HG02970 (cell line): ENCODE measurements around the gene FAM98C.
"Not testable (repeated sequence)": the region's sequence is repeated elsewhere in the genome, so short reads cannot be mapped to it uniquely, and the experiment has no call there.

Source experiments
- ATAC-seq: cut with Tn5 transposase; IDR thresholded peaks from one replicate; pipeline ENCODE4 v1.9.1; 2021; ENCODE audit warnings: mild to moderate bottlenecking, moderate library complexity, moderate number of reproducible peaks; ENCODE audit not compliant: unreplicated experiment, low FRiP score

Gene FAM98C

DNA sequence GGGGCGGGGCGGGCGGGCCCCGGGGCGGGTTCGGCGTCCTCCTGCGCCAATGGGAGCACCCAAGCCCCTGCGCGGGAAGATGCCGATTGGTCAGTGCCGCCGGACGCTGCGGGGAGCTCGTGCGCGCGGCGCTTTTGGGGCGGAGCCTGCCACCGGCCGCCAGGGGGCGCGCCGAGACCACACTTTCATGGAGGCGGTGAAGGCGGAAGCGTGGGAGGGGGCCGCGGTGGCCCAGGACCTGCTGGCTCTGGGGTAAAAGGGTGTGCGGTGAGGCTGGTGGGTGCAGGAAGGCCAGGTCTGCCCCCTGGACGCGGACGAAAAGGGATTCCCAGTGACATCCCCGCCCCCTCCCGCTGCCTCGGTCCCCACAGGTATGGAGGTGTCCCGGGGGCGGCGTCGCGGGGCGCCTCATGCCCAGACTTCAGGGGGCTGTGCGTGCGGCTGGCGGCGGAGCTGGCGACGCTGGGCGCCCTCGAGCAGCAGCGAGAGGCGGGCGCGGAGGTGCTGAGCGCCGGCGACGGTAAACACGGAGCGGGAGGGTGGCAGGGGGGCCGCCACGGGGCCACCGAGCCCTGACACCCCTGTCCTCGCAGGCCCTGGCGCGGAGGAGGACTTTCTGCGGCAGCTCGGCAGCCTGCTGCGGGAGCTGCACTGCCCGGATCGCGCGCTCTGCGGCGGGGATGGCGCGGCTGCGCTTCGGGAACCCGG, at the start of gene FAM98C:
Gene FAM98C, plus strand, starts transcription at position 127 of the 708 bp plus-strand sequence. Its CDS starts 61 bp downstream, at position 188.
- peak; percentile 91 for ATAC-seq

DNA sequence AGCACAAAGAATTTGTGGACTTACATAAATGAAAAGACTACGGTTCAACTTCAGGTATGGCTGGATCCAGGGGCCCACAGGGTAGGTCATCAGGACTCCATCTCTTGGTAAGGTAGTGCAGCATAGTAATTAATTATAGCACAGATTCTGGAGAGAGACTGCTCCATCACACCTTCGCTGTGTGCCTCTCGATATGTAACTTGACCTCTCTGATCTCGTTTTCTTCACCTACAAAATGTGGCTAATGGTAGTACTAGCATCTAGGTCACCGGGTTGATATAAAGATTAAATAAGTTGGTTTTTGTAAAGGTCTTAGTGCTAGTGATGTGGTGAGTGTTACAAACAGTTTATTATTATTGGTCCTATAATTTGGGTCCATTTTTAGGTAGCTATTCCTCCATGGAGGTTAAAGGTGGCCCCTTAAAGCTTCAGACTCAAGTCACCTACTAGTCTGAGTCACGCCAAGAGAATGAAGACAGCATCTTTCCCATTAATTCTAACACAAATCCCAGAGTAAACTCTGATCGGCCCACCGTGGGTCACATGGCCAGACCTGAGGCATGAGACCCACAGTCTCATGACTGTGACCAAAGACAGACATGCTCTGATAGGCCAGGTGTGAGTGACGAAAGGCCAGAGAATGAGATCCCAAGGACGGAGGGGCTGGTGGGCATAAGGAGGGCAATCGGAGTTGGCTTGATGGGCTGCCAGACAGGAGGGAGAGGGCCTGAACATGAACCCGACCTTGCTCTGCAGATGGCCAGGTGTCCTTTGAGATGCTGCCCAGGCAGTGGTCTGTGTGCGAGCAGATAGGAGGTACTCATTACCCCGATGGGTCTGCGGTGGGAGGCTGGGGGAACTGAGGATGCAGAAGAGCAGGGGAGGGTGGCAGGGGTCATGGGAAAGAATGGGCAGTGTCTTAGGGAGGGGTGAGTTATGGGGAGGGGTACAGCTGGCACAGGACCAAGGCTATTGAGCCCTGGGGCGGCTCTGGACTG, 46.9 kb upstream of the FAM98C start:
- ATAC-seq: no peak

DNA sequence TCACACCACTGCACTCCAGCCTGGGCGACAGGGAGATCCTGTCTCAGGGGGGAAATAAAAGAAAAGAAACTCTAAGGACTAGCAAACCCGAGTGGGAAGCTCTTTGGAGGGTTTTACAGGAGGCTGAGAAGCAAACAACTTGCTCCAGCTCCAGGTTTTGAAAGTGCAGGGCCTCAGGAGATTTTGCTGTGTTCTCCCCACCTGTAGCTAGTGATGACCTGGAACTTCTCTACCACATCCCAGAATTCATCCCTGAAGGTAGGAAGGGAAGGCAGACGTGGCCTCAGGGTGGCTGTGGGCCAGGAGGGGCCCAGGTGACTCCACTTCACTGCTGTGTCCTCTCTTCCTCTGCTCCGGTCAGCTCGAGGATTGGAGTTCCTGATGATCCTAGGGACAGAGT, 44.8 kb upstream of the FAM98C start:
- ATAC-seq: no peak

DNA sequence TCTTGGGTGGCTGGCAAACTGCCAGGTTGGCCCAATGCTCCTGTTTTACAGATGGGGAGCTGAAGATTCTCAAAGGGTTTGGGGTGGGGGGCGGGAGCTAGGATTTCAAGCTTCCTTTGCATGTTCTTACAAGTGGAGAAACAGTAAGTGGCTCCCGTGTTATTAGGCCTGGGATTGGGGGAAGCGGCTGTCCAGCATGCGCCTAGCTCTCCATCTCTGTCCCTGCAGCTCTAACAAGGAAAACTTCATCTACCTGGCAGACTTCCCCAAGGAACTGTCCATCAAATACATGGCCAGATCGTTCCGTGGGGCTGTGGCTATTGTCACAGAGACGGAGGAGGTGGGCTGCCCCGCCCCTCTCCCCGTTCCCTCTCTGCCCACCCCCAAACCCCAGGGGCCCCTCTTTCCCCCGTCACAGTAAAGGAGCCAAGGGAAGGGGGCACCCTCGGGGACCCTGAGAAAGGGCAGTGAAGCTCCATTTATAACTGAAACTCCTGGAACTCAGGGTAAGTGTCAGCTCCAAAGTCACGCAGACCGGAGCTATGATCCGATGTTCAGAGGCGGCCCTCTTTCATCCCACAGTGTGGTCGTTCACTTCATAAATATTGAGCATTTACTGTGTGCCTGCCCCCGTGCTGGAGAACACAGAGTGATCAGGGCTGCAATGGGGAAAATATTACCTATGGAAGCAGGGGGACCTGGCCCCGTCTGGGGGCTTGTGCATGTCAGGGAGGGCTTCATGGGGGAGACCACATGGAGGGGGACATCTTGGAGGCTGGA, 43.5 kb upstream of the FAM98C start:
- no peak for ATAC-seq

DNA sequence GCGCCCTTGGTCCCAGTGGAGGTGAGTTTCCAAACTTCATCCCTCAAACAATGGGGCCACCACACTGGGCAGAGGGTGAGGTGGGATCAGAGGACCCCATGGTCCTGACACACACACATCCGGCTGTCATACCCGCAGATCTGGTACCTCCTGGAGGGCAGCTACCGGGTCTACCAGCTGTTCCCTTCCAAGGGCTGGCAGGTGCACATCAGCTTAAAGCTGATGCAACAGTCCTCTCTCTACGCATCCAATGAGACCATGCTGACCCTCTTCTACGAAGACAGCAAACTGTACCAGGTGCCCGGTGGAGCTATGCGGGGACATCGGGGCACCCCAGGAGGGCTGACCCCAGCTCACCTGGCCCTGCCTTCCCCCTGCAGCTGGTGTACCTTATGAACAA, 42.5 kb upstream of the FAM98C start:
- ATAC-seq: no peak

DNA sequence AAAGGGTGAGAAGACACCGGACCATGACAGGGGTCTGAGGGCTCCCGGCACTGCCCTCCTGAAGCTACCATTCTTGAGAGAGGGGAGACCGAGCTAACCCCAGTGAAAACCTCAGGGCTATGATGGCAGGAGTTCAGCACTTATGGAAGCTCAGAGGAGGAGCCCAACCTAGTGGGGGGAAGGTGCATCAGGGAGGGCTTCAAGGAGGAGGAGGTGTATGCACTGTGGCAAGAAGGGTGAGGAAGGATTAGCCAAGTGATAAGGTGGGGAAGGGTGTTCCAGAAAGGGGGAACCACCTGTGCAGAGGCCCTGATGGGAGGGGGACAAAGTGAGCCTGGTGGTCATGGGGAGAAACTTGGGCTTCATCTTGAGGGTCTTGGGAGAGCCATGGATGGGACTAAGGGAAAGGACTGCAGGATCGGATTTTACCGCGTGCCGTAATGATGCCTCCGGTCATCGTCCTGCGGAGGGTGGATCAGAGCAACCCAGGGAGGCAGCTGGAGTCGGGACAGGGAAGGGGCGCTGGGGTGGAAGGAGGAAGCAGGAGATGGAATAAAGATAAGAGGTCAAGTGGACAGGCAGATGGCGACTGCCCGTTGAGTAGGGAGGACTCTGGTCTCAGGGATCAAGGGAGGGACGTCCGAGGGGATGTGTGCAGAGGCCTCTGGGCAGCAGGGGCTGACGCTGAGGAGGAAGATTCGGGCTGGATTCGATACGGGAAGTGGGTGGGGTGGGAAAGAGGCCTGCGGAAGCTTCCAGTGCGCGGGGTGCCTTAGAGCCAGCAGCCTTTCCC, 41.9 kb upstream of the FAM98C start:
- no peak for ATAC-seq

DNA sequence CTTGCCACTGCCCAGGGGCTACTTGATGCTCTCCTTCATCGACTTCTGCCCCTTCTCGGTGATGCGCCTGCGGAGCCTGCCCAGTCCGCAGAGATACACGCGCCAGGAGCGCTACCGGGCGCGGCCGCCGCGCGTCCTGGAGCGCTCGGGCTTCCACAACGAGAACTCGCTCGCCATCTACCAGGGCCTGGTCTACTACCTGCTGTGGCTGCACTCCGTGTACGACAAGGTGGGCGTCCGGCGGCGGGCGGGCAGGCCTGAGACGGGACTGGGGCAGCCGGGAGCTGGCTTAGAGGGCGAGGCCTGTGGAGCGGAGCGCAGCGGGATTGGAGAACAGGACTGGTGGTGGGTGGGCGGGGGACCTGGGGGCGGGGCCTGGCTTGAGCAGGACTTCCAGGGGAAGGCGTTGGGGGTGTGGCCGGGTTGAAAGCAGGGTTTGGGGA, 41.2 kb upstream of the FAM98C start:
- ATAC-seq: peak; percentile 55

DNA sequence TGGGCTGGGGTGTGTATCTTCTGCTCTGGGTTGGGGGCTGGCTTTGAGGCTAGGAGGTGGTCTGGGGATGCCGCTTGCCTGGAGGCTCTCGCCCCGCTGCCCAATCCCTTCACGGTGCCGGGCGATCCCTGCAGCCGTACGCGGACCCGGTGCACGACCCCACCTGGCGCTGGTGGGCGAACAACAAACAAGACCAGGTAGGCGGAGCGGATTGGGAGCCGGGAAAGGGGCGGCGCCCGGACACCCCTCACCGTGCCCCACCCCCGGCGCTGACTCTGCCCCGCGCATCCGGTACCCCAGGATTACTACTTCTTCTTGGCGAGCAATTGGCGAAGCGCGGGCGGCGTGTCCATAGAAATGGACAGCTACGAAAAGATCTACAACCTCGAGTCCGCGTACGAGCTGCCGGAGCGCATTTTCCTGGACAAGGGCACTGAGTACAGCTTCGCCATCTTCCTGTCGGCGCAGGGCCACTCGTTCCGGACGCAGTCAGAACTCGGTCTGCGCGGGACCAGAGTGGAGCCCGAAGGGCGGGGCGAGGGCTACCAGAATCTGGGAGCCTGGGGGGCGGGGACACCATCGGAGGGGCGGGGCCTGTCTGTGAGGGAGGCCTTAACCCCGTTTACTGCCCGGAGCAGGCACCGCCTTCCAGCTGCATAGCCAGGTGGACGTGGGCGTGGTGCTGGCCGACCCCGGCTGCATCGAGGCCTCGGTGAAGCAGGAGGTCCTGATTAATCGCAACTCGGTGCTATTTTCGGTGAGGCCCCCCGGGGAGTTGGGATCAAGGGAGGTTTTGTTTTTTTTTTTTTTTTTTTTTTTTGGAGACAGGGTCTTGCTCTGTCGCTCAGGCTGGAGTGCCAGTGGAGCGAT, 40.6 kb upstream of the FAM98C start:
- ATAC-seq: peak; percentile 18

DNA sequence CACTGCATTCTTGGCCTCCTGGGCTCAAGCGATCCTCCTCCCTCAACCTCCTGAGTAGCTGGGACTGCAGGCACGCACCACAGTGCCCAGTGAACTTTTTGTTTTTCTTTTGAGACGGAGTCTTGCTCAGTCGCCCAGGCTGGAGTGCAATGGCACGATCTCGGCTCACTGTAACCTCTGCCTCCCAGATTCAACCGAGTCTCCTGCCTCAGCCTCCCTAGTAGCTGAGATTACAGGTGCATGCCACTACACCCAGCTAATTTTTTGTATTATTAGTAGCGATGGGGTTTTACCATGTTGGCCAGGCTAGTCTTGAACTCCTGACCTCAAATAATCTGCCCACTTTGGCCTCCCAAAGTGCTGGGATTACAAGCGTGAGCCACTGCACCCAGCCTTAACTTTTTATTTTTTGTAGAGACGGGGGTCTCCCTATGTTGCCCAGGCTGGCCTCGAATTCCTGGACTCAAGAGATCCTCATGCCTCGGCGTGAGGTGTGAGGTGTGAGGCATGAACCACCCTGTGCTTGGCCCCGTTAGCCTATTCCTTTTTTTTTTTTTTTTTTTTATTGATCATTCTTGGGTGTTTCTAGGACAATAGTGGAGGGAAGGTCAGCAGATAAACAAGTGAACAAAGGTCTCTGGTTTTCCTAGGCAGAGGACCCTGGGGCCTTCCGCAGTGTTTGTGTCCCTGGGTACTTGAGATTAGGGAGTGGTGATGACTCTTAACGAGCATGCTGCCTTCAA, 39.8 kb upstream of the FAM98C start:
- ATAC-seq: not testable (repeated sequence)

DNA sequence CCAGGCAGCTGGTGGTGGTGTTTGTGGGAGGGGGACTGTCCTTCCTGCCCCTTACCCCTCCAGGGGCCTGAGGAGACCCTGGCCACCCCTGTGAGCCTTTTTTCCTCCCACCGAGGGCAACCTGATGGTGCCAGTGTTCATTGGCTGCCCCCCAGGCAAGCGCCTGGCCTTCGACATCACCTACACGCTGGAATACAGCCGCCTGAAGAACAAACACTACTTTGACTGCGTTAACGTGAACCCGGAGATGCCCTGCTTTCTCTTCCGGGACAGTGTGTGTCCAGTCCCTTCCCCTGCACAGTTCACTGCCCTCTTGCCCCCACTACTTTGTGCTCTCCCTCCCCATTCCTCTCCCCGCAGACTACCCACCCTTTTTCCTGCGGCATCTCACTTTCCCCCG, 35.9 kb upstream of the FAM98C start:
- no peak for ATAC-seq

DNA sequence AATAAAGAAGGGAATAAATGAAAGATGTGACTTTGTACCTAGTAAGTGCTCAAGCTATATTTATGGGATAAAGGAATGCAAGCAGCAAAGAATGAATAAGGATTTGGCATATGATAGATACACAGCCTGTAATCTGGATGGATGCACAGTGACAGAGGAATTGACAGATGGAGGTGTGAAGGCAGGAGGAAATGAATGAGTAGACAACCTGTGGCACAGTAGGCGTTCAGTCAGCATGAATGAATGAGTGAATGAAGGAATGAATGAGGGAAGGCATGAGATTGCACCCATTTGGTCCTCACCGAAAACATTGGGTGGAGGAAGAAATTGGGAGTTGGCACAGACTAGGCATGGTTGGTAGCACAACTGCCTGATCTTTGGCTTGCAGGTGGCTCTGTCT, 33.3 kb upstream of the FAM98C start:
- ATAC-seq: no peak

DNA sequence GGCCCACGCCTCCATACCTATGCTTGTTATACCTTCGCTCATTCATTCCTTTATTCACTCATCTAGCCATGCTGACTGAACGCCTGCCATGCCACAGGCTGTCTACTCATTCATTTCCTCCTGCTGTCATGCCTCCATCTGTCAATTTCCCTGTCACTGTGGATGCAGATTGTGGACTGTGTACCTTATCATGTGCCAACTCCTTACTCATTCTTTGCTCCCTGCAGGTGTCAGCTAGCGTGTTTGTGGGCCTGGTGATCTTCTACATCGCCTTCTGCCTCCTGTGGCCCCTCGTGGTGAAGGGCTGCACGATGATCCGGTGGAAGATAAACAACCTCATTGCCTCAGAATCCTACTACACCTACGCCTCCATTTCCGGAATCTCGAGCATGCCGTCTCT, 32.6 kb upstream of the FAM98C start:
- ATAC-seq: no peak

DNA sequence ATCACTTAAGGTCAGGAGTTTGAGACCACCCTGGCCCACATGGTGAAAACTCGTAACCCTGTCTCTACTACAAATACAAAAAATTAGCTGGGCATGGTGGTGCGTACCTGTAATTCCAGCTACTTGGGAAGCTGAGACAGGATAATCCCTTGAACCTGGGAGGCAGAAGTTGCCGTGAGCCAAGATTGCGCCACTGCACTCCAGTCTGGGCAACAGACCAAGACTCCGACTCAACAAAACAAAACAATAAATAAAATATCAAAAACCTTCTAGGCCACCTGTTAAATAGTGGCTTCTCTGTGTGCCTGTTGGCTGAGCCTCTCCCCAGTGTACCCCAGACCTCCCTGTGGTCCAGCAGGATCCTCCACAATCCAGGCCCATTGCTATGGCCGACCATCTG, 31.8 kb upstream of the FAM98C start:
- ATAC-seq: no peak

DNA sequence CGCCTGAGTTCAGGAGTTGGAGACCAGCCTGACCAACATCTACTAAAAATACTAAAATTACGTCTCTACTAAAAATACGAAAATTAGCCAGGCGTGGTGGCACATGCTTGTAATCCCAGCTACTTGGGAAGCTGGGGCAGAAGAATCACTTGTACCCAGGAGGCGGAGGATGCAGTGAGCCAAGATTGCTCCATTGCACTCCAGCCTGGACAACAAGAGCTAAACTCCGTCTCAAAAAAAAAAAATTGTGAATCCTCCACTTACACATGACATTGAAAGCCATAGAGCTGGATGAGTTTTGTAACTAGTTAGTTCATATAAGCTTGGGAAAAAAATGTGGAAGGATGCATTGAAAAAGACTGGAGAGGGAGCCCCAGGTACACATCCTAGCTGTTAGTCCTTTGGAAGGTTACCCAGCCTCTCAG, 29.0 kb upstream of the FAM98C start:
- ATAC-seq: no peak

DNA sequence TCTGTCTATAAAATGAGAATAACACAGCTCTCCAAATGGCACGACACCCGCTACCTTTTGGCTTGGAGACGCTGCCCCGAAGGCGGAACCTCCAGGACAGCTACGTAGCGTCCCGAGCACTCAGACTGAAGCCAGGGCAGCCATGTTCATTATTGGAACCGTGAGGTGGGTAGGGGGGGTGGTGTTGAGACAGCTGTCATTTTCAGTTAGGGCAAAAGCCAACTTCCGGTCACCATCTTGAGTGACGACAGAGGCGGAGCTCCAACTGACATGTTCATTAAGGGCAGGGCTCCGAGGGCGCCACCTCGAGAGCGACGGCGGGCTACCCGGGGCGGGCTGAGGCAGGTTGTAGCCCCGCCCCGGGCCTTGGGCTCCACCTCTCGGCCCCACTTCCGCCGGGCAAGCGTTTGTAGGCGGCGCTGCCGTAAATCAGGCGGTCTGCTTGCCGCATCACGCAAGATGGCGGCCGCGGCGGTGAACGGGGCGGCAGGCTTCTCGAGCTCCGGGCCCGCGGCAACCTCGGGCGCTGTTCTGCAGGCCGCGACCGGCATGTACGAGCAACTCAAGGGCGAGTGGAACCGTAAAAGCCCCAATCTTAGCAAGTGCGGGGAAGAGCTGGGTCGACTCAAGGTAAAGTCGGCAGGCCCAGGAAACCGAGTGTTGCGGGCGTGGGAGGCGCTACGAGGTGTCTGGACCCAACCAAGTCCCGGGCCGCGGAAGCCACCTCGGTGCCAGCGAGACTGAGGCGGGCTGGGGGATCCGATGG, 28.4 kb upstream of the FAM98C start, which contains the start of gene PSMD8:
Gene PSMD8, plus strand, starts transcription at position 240 of the 766 bp plus-strand sequence. Its CDS starts 31 bp downstream, at position 271.
- ATAC-seq: peak; percentile 92

DNA sequence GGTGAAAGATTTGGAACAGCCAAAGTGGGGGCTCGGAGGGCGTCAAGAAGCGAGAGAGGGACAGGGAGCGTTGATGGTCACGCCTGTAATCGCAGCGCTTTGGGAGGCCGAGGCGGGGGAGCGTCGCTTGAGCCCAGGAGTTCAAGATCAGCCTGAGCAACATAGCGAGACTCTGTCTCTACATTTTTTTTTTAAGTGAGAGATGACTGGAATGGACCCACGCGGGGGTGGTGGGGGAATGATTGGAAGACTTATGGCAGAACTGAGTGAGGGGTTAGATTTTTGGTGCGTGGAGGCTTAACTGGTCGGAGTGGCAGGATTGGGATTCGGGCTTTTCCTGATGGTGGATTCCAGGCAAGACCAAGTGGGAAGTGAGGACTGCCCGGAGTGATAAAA, 27.8 kb upstream of the FAM98C start:
- no peak for ATAC-seq

DNA sequence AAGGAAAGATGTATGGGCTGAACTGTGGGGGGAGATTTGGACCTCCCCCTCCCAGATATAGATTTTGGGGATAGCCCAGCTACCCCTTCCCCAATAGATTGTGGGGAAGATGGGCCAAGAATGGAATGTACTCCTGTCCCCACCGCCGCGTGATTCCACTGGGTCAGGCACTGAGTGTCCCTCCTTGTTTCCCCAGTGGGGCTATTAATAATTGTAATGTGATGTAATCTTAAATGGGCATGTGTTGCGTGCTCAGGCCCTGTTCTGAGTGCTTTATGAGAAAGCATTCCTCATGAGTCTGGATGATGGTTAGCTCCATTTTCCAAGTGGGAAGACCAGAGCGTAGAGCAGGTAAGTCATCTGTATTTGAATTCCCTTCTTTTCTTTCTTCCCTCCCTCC, 27.1 kb upstream of the FAM98C start:
- ATAC-seq: no peak
